HG03432 (cell line): Measurements from ENCODE around the gene SAMD11.

ENCODE experiments used
- ATAC-seq: cut with Tn5 transposase; IDR thresholded peaks from one replicate; pipeline ENCODE4 v1.9.1; 2021; ENCODE audit warnings: mild to moderate bottlenecking, moderate library complexity; ENCODE audit not compliant: unreplicated experiment

Gene SAMD11

GRCh38 chr1:962381-963300, 38.9 kb downstream of the SAMD11 start:
- no peak for ATAC-seq

- no peak for ATAC-seq
These were observed 39.6 kb downstream of the SAMD11 start for GRCh38 chr1:963301-963651.

GRCh38 chr1:963746-964525, 40.2 kb downstream of the SAMD11 start:
- ATAC-seq = no peak

GRCh38 chr1:964691-965525, 41.2 kb downstream of the SAMD11 start:
- ATAC-seq = no peak

- no peak for ATAC-seq
These were observed 41.9 kb downstream of the SAMD11 start for GRCh38 chr1:965526-966134.

- ATAC-seq = no peak
These were observed 42.5 kb downstream of the SAMD11 start, which contains the start of gene PLEKHN1 for GRCh38 chr1:966135-966703. Gene PLEKHN1, plus strand, starts transcription at chr1:966482. Its CDS starts 50 bp downstream, at chr1:966532.

- peak; percentile 67 for ATAC-seq
These were observed 43.1 kb downstream of the SAMD11 start for GRCh38 chr1:966704-967300.

- no peak for ATAC-seq
These were observed 44.0 kb downstream of the SAMD11 start for GRCh38 chr1:967466-968343.

GRCh38 chr1:969260-969855, 45.6 kb downstream of the SAMD11 start:
- no peak for ATAC-seq

GRCh38 chr1:970242-970972, 46.7 kb downstream of the SAMD11 start:
- no peak for ATAC-seq

- no peak for ATAC-seq
These were observed 47.4 kb downstream of the SAMD11 start for GRCh38 chr1:970973-971730.

- no peak for ATAC-seq
These were observed 48.2 kb downstream of the SAMD11 start for GRCh38 chr1:971751-972506.

GRCh38 chr1:972726-973458, 49.2 kb downstream of the SAMD11 start:
- no peak for ATAC-seq

- ATAC-seq = no peak
These were observed 50.0 kb downstream of the SAMD11 start for GRCh38 chr1:973459-974292.

GRCh38 chr1:974293-974640, 50.5 kb downstream of the SAMD11 start:
- ATAC-seq = no peak
